Stimulated activated CD8-positive, alpha-beta memory T cell treated with anti-CD3 and anti-CD28 coated beads, Interleukin-4, amount 100 ng/mL, for 1 hour (primary cell): ENCODE data around the gene NOL3.

Experiments used
- DNase-seq, 2 donors: peaks; one replicate each; pipeline ENCODE4 v3.0.0-alpha.2; 2020; ENCODE audit warnings: low read depth in 2 of 2, low spot score in 1 of 2

The NOL3 gene

GRCh38 chr16:67188323-67188722 lies 18.0 kb downstream of the NOL3 start:
- no peak for DNase-seq

- no peak for DNase-seq
These were observed 18.5 kb downstream of the NOL3 start for GRCh38 chr16:67188798-67189197.

DNA sequence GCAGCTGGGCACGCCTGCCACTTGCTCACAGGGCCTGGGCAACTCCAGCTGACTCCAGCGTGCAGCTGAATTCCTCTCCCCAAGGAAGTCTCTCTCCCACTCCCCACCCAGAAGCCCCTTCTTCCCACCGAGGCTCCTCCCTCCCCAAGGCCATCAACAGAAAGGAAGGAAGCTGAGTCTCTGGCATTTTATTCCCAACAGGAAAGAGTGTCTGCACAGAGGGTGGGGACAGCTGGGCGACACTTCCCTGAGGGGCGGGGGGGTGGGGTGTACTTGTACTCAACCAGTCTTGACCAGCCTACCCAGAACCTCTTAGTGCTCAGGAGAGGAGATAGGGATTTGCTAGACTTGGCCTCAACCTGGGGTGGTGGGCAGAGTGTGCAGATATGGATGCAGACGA lies 19.7 kb downstream of the NOL3 start, which contains the start of gene EXOC3L1:
EXOC3L1 (minus strand) TSS at position 96 of the 400 bp plus-strand sequence. CDS start 460 bp downstream, outside the sequence.
- no peak for DNase-seq

DNA sequence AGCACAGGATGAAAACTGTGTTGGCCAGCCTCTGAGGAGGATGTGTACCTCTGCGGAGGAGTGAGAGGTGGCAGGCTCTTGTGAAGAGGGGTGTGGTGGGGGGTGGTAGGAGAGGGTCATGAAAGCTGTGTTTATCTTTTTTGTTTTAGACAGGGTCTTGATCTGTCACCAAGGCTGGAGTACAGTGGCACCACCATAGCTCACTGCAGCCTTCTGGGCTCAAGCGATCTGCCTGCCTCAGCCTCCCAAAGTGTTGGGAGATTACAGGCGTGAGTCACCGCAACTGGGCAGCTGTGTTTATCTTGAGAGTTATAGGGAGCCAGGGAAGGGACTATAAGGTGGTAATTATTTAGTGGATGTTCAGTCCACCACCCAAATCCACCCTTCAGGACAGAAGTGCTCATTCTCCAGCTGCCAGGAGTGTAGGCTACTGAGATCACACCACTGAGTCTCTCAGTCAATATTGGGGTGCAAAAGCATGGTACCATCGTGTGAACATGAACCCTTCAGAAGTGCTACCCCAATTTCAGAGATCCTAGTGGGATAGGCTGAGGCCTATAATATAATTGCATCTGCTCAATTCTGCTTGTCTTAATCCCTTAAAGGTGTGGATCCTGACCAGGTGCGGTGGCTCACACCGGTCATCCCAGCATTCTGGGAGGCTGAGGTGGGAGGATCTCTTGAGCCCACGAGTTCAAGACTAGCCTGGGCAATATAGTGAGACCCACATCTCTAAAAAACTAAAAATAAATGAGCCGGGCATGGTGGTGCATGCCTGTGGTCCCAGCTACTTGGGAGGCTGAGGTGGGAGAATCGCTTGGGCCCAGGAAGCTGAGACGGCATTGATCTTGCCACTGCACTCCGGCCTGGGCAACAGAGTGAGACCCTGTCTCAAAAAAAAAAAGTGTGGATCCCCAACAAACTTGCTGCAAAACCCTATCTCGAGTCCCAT lies 20.4 kb downstream of the NOL3 start:
- DNase-seq: no peak

GRCh38 chr16:67191411-67191994 lies 21.2 kb downstream of the NOL3 start:
- DNase-seq: no peak

GRCh38 chr16:67191995-67192681 lies 21.8 kb downstream of the NOL3 start, which contains the start of gene E2F4:
Gene E2F4 (plus strand): TSS chr16:67192155. CDS start chr16:67192228, 73 bp downstream.
- peak; percentile 65 to 76 for DNase-seq

GRCh38 chr16:67192781-67193361 lies 22.5 kb downstream of the NOL3 start:
- no peak for DNase-seq

- DNase-seq: no peak
These were observed 23.2 kb downstream of the NOL3 start for GRCh38 chr16:67193536-67193935.

- no peak for DNase-seq
These were observed 23.9 kb downstream of the NOL3 start for GRCh38 chr16:67194260-67194659.

- no peak for DNase-seq
These were observed 25.3 kb downstream of the NOL3 start for GRCh38 chr16:67195676-67196075.

DNA sequence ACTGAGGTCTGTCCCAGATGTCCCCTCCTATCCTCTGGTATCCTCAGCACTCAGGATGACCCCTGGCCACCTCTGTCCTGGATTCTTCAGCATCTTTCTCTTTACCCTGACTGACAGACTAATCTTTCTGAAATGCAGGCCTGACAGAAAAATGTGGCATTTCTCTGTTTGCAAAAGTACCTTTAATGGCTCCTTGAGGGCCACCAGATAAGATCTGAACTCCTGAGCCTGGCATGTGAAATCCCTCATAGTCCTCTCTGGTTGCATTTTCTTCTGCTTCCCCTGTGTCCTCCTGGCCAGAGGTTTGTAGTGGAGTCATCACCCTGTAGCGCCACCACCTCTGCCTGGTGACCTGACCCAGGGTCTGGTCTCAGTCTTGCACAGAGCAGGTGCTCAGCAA lies 26.5 kb downstream of the NOL3 start:
- no peak for DNase-seq

- DNase-seq: no peak
These were observed 27.4 kb downstream of the NOL3 start for GRCh38 chr16:67197704-67198103.

DNA sequence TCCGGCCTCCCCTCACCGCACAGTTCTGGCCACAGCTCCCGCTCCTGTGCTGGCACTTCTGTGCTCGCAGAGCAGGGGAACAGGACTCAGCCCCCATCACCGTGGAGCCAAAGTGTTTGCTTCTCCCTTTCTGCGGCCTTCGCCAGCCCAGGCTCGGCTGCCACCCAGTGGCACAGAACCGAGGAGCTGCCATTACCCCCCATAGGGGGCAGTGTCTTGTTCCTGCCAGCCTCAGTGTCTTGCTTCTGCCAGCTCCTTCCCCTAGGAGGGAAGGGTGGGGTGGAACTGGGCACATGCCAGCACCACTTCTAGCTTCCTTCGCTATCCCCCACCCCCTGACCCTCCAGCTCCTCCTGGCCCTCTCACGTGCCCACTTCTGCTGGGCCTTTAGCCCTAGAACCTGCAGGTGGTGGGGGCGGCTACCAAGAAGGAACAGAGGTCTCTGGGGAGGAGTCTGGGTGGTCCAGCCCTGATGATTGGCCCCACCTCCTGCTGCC lies 27.9 kb downstream of the NOL3 start:
- no peak for DNase-seq

DNA sequence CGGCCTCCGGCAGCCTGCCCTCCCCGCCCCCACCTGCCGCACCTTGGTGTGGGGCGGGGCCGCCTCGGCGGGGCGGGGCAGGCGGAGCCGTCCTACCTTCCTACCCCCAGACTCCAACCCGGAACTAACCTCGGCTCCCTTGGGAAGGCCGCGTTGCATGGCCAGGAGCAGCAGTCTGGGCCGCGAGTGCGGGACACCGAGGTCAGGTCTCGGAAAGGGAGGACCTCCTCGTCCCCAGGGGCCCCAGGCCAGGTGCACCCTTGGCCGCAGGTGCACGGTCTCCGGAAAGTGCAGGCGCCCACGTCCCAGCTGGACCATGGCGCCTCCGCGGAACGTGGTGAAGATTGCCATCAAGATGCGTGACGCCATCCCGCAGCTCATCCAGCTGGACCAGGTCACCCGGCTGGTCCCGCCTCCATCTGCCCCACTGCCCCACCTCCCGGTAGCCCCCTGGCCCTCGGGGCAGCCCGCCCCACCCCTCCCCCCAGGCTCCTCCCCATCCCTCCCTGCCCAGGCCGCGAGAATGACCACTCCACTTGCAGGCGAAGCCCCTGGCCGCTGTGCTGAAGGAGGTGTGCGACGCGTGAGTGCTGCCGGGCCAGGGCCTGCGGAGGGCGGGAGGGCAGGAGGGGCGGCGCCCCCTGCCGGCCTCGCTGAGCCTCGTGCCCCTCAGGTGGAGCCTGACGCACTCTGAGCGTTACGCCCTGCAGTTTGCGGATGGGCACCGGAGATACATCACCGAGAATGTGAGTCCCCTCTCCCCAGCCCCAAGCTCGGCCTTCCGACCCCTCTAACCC lies 28.9 kb downstream of the NOL3 start, which contains the start of gene ELMO3:
ELMO3 (plus strand) TSS at position 121 of the 797 bp plus-strand sequence; CDS start at position 317, 196 bp downstream.
- DNase-seq: no peak

GRCh38 chr16:67199808-67200198 lies 29.5 kb downstream of the NOL3 start:
- no peak for DNase-seq

GRCh38 chr16:67200491-67200890 lies 30.2 kb downstream of the NOL3 start:
- DNase-seq: no peak

GRCh38 chr16:67201411-67202345 lies 31.3 kb downstream of the NOL3 start:
- no peak for DNase-seq

- no peak for DNase-seq
These were observed 32.1 kb downstream of the NOL3 start for GRCh38 chr16:67202426-67202825.

DNA sequence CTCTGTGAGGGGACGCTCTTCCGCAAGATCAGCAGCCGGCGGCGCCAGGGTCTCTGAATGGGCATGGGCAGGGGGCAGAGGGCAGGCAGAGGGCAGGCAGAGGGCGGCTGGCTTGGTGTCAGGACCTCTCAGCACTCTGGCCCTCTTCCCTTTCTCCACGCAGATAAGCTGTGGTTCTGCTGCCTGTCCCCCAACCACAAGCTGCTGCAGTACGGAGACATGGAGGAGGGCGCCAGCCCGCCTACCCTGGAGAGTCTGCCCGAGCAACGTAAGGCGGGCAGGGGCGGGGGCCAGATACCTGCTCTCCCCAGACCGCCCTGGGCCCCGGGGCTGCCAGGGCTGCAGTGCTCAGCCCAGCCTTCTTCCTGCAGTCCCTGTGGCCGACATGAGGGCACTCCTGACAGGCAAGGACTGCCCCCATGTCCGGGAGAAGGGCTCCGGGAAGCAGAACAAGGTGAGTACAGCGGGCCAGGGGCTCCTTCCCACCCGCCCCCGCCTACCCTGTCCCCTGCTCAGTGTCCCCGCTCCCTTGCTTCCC lies 32.7 kb downstream of the NOL3 start:
- DNase-seq: no peak
